A549 (cell line): ENCODE measurements around the gene SUSD5. TPM values are rescaled to one million over a fixed set of nuclear protein-coding genes. Genes with fewer than 3 reads are reported as not detected.
"Not testable (repeated sequence)": the region's sequence is repeated elsewhere in the genome, so short reads cannot be mapped to it uniquely, and the experiment has no call there.

Source experiments
- ATAC-seq, 2 experiments: fragments of 200-7000 bp in 1 of 2; fragments of >200 bp in 1 of 2; cut with Nextera tagmentation in 1 of 2; cut with Tn5 transposase in 1 of 2; 3 replicates each; pipeline versions ENCODE4 v1.8.0 to v1.9.1; 2018 to 2020; ENCODE audit warnings: mild to moderate bottlenecking in 1 of 2, moderate library complexity in 1 of 2
- CTCF ChIA-PET: fragments of 300-600 bp; sonication (Branson Sonifier 250); formaldehyde crosslinking; extraction: SDS; loops from one replicate; lab custom pipeline; 2021; ENCODE audit warnings: antibody characterized with exemption, inconsistent platforms; lab: Yijun Ruan, JAX
- POLR2A ChIA-PET: fragments of 350-600 bp; formaldehyde crosslinking; extraction: SDS; loops from one replicate; lab custom pipeline; 2021; ENCODE audit warnings: antibody characterized with exemption, inconsistent platforms; lab: Yijun Ruan, JAX
- DNase-seq, 2 experiments: peaks; one replicate each; pipeline versions ENCODE4 v3.0.0 to v3.0.0-alpha.2; 2011 to 2016; ENCODE audit warnings: low read depth in 1 of 2, low spot score in 1 of 2
- FAIRE-seq: peaks from 2 replicates; lab custom pipeline; 2011; peaks lifted over from hg19 to GRCh38; lab: Jason Lieb, UNC
- H3K27ac ChIP-seq, 2 experiments: fragments of >200 bp; sonication (Bioruptor Twin); formaldehyde crosslinking; 3 replicates each; pipeline ENCODE4 v1.5.1; 2016 to 2017
- H3K4me1 ChIP-seq: fragments of >200 bp; sonication (Bioruptor Twin); formaldehyde crosslinking; 3 replicates; pipeline ENCODE4 v1.6.1; 2016
- H3K4me2 ChIP-seq: fragments of >200 bp; sonication (Bioruptor Twin); formaldehyde crosslinking; 3 replicates; pipeline ENCODE4 v1.6.1; 2016
- H3K4me3 ChIP-seq: fragments of >200 bp; sonication (Bioruptor Twin); formaldehyde crosslinking; 3 replicates; pipeline ENCODE4 v1.5.1; 2016
- H3K9me3 ChIP-seq: fragments of >200 bp; sonication (Bioruptor Twin); formaldehyde crosslinking; 3 replicates; pipeline ENCODE4 v1.6.1; 2016
- BCL3 ChIP-seq: fragments of >200 bp; sonication (Bioruptor Twin); formaldehyde crosslinking; IDR thresholded peaks from 3 replicates; pipeline ENCODE4 v1.6.1; 2016
- CTCF ChIP-seq: fragments of >200 bp; sonication (Bioruptor Twin); formaldehyde crosslinking; IDR thresholded peaks from 3 replicates; pipeline ENCODE4 v1.5.1; 2016
- EHMT2 ChIP-seq: fragments of 200-600 bp; sonication (generic); IDR thresholded peaks from 2 replicates; pipeline ENCODE4 v1.6.1; 2016; ENCODE audit warnings: antibody characterized with exemption, low read depth, mild to moderate bottlenecking, moderate library complexity
- EP300 ChIP-seq, 2 experiments: fragments of >200 bp; sonication (Bioruptor Twin); formaldehyde crosslinking; IDR thresholded peaks; 2 replicates in 1 of 2; 3 replicates in 1 of 2; pipeline ENCODE4 v1.6.1; 2016 to 2017
- FOSL2 ChIP-seq, 2 experiments: fragments of 450-650 bp in 1 of 2; fragments of >200 bp in 1 of 2; sonication (Bioruptor Twin) in 1 of 2; formaldehyde crosslinking; IDR thresholded peaks; 2 replicates each; pipeline versions ENCODE4 v1.5.0 to v1.6.1; 2016 to 2020; ENCODE audit warnings: mild to moderate bottlenecking in 1 of 2, moderate library complexity in 1 of 2
- FOXS1 ChIP-seq: fragments of 250-450 bp; sonication (Bioruptor Pico); IDR thresholded peaks from 2 replicates; pipeline ENCODE4 v1.5.0; 2020; ENCODE audit warnings: mild to moderate bottlenecking, moderate library complexity
- GATA3 ChIP-seq: IDR thresholded peaks from 2 replicates; pipeline ENCODE4 v1.6.1; 2012; ENCODE audit warnings: borderline replicate concordance
- HDAC2 ChIP-seq: fragments of 200-600 bp; sonication (generic); IDR thresholded peaks from 2 replicates; pipeline ENCODE4 v1.6.1; 2016
- HMGXB4 ChIP-seq: fragments of 250-450 bp; sonication (Bioruptor Pico); IDR thresholded peaks from 2 replicates; pipeline ENCODE4 v1.5.0; 2021; ENCODE audit warnings: mild to moderate bottlenecking, moderate library complexity, borderline replicate concordance
- HOXB13 ChIP-seq: fragments of 250-450 bp; sonication (Bioruptor Pico); IDR thresholded peaks from 2 replicates; pipeline ENCODE4 v1.5.0; 2020; ENCODE audit warnings: low read depth, mild to moderate bottlenecking, moderate library complexity
- JUNB ChIP-seq: fragments of >200 bp; sonication (Bioruptor Twin); formaldehyde crosslinking; IDR thresholded peaks from 2 replicates; pipeline ENCODE4 v1.6.1; 2016
- MAFK ChIP-seq: fragments of 450-650 bp; IDR thresholded peaks from 2 replicates; pipeline ENCODE4 v1.6.1; 2014; ENCODE audit not compliant: partially characterized antibody
- MYC ChIP-seq: IDR thresholded peaks from 2 replicates; pipeline ENCODE4 v1.6.1; 2012; ENCODE audit warnings: mild to moderate bottlenecking, inconsistent platforms, low read length, improper control_type of control experiment, borderline replicate concordance
- NFE2L2 ChIP-seq: fragments of 150-350 bp; conservative IDR thresholded peaks from 2 replicates; pipeline ENCODE4 v1.6.1; 2014; ENCODE audit warnings: low read length
- NR3C1 ChIP-seq: fragments of >200 bp; sonication (Bioruptor Twin); formaldehyde crosslinking; IDR thresholded peaks from 3 replicates; pipeline ENCODE4 v1.6.1; 2017
- PHF8 ChIP-seq: fragments of 200-600 bp; sonication (generic); IDR thresholded peaks from 2 replicates; pipeline ENCODE4 v1.6.1; 2016; ENCODE audit warnings: low read depth, mild to moderate bottlenecking, antibody characterized with exemption, moderate library complexity, borderline replicate concordance
- SREBF2 ChIP-seq: fragments of 450-650 bp; IDR thresholded peaks from 2 replicates; pipeline ENCODE4 v1.6.1; 2014; ENCODE audit warnings: mild to moderate bottlenecking, moderate library complexity
- TFCP2L1 ChIP-seq: fragments of 250-450 bp; sonication (Bioruptor Pico); IDR thresholded peaks from 2 replicates; pipeline ENCODE4 v1.5.0; 2021; ENCODE audit warnings: mild to moderate bottlenecking
- WGBS: methylation state at CpG from one replicate; pipeline ENCODE4 v1.1.6; 2017; ENCODE audit errors: missing lambda C conversion rate; 5-methylcytosine and 5-hydroxymethylcytosine counted together
- polyA plus RNA-seq, 4 experiments: library from polyadenylated mRNA; depleted of rRNA in 3 of 4; stranded (reverse); fragments of >200 nt; fragmentation: RNase III in 1 of 4; extraction: RNeasy Plus Mini Kit Qiagen cat#74134 plus additional on column Dnase treatment in 1 of 4; gene quantifications; 2 replicates in 3 of 4; 3 replicates in 1 of 4; pipeline ENCODE4 v1.2.3, GENCODE V29; 2011 to 2017

SUSD5 gene
- polyA plus RNA-seq, 2 of the 4 experiments (the other 2 are of a cell fraction) = 0.63 to 1.7 TPM

GRCh38 chr3:33186524-33187367 lies 31.9 kb downstream of the SUSD5 start:
- peak; percentile 20 to 42 for DNase-seq
- H3K4me2 ChIP-seq = peak overlapping the region; percentile 61

GRCh38 chr3:33184863-33185262 lies 33.7 kb downstream of the SUSD5 start:
- H3K9me3 ChIP-seq = 0 out of 3 replicates have a peak, but pooled peaks cover 4% of the 10 kb centered on the region
- 56% methylated on average over 2 of the region's 2 CpGs for WGBS
- POLR2A ChIA-PET = no interaction called here
- FAIRE-seq (no peak), ATAC-seq (no peak), DNase-seq (no peak)
- no peak overlapping the region for H3K4me2 ChIP-seq
- CTCF ChIA-PET = interaction anchor here (1.3 to 1.4 kb wide), 2 partner anchors 110 to 188 kb away, joined by 3 to 4 read pairs; no protein-coding TSS in a partner anchor
- H3K27ac ChIP-seq = no peak overlapping the region
- no peak overlapping the region for H3K4me3 ChIP-seq
- TF ChIP-seq FOXS1 (CRISPR knock-in tag) (no peak), NFE2L2 (no peak), BCL3 (no peak), CTCF (no peak), HDAC2 (no peak), HOXB13 (no peak), PHF8 (no peak), TFCP2L1 (CRISPR knock-in tag) (no peak), EP300 (IDR thresholded peaks at IDR 0.05) (no peak), EHMT2 (no peak), JUNB (no peak), HMGXB4 (no peak), MYC (no peak), SREBF2 (no peak), GATA3 (no peak)
- TF ChIP-seq, all 56 proteins: peak for 0
- H3K4me1 ChIP-seq = peaks cover 11% of the 10 kb centered on the region

More at GRCh38 chr3:33186524-33187367, 31.9 kb downstream of the SUSD5 start:
- ChIA-PET POLR2A (no interaction called here), CTCF (interaction anchor here (0.7 kb wide), 2 partner anchors 29 to 239 kb away, joined by 3 read pairs; no protein-coding TSS in a partner anchor)
- FAIRE-seq (no peak), ATAC-seq (peak; percentile 80 to 88)
- H3K9me3 ChIP-seq = 0 out of 3 replicates have a peak, but pooled peaks cover 4% of the 10 kb centered on the region
- TF ChIP-seq FOSL2 (IDR thresholded peaks at IDR 0.05) (0 out of 2 replicates have a peak, but pooled peaks have one; percentile 39), FOSL2 (CRISPR knock-in tag; IDR thresholded peaks at IDR 0.05) (peak; percentile 36; the same call in 1 of the 2 replicates), NR3C1 (no peak), MAFK (peak; percentile 83)
- H3K27ac ChIP-seq = 0 out of 6 replicates have a peak overlapping the region, but pooled peaks of 1 of the 2 experiments have one; percentile 30
- H3K4me1 ChIP-seq = peaks cover 11% of the 10 kb centered on the region
- 90% methylated on average over 13 of the region's 13 CpGs for WGBS
- H3K4me3 ChIP-seq = no peak overlapping the region

- peak; percentile 7 for FAIRE-seq
- H3K4me2 ChIP-seq, POLR2A ChIA-PET, ATAC-seq, DNase-seq, H3K27ac ChIP-seq, H3K4me1 ChIP-seq, H3K9me3 ChIP-seq, H3K4me3 ChIP-seq: not testable (repeated sequence)
- WGBS = 100% methylated on average over 1 of the region's 1 CpG
- CTCF ChIA-PET = interaction anchor here (1.0 kb wide), 1 partner anchor 107 kb away, joined by 3 read pairs; no protein-coding TSS in a partner anchor
Observed at GRCh38 chr3:33181641-33182040, 37.0 kb downstream of the SUSD5 start.
